ENCODE measurements around the gene LRP6. TPM values are rescaled to one million over a fixed set of nuclear protein-coding genes. Genes with fewer than 3 reads are reported as not detected.

The LRP6 gene
- total RNA-seq, 1 donor from 2014 or later, result 36.3 TPM

- no peak for DNase-seq (ENCODE audit: low spot score)
Measured at GRCh38 chr12:12121061-12121460, 145.8 kb downstream of the LRP6 start.

- no peak for DNase-seq (ENCODE audit: low spot score)
Measured at GRCh38 chr12:12116677-12117076, 150.2 kb downstream of the LRP6 start.

- DNase-seq (ENCODE audit: low spot score), result no peak
Measured at GRCh38 chr12:12115514-12115913, 151.3 kb downstream of the LRP6 start.

GRCh38 chr12:12110923-12111555 is 155.8 kb downstream of the LRP6 start:
- DNase-seq (ENCODE audit: low spot score), result peak; percentile 18

GRCh38 chr12:12108441-12109058 is 158.3 kb downstream of the LRP6 start:
- DNase-seq (ENCODE audit: low spot score), result no peak

- DNase-seq (ENCODE audit: low spot score), result no peak
Measured at GRCh38 chr12:12107678-12108077, 159.2 kb downstream of the LRP6 start.

GRCh38 chr12:12099102-12099501 is 167.7 kb downstream of the LRP6 start:
- DNase-seq (ENCODE audit: low spot score), result no peak

- no peak for DNase-seq (ENCODE audit: low spot score)
Measured at GRCh38 chr12:12098691-12099015, 168.2 kb downstream of the LRP6 start.

GRCh38 chr12:12097891-12098690 is 168.8 kb downstream of the LRP6 start:
- no peak for DNase-seq (ENCODE audit: low spot score)

GRCh38 chr12:12095021-12095420 is 171.8 kb downstream of the LRP6 start:
- DNase-seq (ENCODE audit: low spot score), result no peak

- DNase-seq (ENCODE audit: low spot score), result no peak
Measured at GRCh38 chr12:12094481-12094880, 172.4 kb downstream of the LRP6 start.

- DNase-seq (ENCODE audit: low spot score), result no peak
Measured at GRCh38 chr12:12091977-12092663, 174.7 kb downstream of the LRP6 start.

GRCh38 chr12:12091071-12091470 is 175.8 kb downstream of the LRP6 start:
- DNase-seq (ENCODE audit: low spot score), result no peak

GRCh38 chr12:12088761-12089160 is 178.1 kb downstream of the LRP6 start:
- DNase-seq (ENCODE audit: low spot score), result no peak

GRCh38 chr12:12088147-12088546 is 178.7 kb downstream of the LRP6 start:
- DNase-seq (ENCODE audit: low spot score), result no peak

- no peak for DNase-seq (ENCODE audit: low spot score)
Measured at GRCh38 chr12:12087693-12088034, 179.2 kb downstream of the LRP6 start.

GRCh38 chr12:12086973-12087692 is 179.7 kb downstream of the LRP6 start:
- no peak for DNase-seq (ENCODE audit: low spot score)

GRCh38 chr12:12086362-12086761 is 180.5 kb downstream of the LRP6 start:
- DNase-seq (ENCODE audit: low spot score), result no peak

- DNase-seq (ENCODE audit: low spot score), result no peak
Measured at GRCh38 chr12:12083688-12084087, 183.2 kb downstream of the LRP6 start.

- no peak for DNase-seq (ENCODE audit: low spot score)
Measured at GRCh38 chr12:12081836-12082497, 184.9 kb downstream of the LRP6 start.

- DNase-seq (ENCODE audit: low spot score), result no peak
Measured at GRCh38 chr12:12079291-12079690, 187.6 kb downstream of the LRP6 start.

All from mucosa of gallbladder (tissue), 1 donor.